GM15510 (cell line): ENCODE data around the gene ZNF273.

Source experiments
- POLR2A ChIP-seq: IDR thresholded peaks from 3 replicates; pipeline ENCODE4 v1.6.1; 2011; ENCODE audit warnings: borderline replicate concordance; ENCODE audit not compliant: insufficient read length; ENCODE audit errors: extremely low read depth

ZNF273 gene

DNA sequence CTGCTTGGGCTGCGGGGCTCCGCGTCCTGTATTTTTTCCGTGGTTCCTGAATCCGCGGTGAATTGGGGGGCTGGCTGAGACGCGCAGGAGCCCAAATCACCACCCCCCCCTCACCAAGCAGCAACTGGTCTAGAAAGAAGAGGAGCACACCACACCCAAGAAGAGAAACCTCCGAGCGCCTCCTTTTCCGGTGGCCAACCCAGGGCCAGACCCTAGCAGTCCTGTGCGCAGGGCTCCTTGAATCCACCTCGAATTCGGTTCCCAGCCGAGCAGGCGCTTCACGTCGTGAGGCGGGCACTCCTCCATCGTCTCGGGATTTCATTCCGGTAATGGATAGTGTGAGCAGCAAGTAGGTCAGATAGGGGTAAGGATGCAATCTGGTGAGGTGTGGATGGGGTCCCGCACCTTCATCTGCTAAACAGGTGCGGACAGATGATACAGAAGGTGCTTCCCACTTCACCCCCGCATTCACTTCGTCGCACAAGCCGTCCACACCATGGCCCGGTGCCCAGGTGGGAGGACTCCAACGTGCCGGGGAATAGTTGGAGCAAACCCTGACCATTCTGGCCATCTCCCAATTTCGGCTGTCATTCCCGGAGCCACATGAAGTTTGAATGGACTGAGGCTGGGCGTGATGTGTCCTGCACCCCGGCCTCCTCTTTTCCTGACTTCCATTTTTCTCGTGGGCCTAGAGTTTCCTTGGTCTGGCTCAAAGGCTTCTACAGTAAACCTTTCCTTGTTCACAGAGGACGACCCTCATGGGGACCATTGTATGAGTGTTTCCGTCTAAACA lies 19.8 kb upstream of the ZNF273 start:
- no peak for TF ChIP-seq POLR2A

GRCh38 chr7:64884085-64884912 lies 18.8 kb upstream of the ZNF273 start:
- TF ChIP-seq POLR2A, result no peak

GRCh38 chr7:64884913-64885370 lies 18.1 kb upstream of the ZNF273 start:
- TF ChIP-seq POLR2A, result no peak

DNA sequence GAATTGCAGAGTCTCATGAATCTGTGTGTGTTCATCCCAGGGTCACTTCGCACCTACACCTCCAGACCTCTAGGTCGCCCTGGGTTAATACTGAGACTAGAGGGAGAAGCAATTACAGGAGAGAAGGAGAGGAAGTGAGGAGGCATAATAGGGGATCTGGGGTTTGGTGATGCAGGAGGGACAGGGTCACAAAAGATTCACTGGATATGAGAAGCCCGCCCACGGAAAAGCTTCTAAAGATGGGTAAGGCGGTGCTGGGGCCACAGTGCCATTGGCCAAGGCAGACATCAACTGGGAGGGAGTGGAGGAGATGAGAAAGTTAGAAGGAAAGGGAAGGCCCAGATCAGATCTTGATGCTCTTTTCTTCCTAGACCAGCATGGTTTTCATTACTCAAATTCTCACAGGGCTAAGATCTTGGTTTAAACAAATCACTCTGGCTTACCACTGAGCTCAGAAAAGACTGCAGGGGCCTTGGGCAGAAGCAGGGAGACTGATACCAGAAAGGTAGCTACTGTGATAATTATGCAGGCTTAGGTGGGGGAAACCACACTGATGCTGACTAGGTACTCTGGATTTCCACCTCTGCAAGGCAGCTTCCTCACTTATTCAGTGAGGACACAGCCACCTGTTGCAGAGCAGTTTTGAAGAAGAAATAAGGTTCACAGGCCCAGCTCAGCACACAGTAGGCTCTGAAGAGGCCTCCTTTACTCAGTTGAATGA lies 17.4 kb upstream of the ZNF273 start:
- TF ChIP-seq POLR2A, result no peak

GRCh38 chr7:64886956-64887545 lies 16.0 kb upstream of the ZNF273 start:
- TF ChIP-seq POLR2A, result no peak

GRCh38 chr7:64887756-64888508 lies 15.1 kb upstream of the ZNF273 start:
- no peak for TF ChIP-seq POLR2A

DNA sequence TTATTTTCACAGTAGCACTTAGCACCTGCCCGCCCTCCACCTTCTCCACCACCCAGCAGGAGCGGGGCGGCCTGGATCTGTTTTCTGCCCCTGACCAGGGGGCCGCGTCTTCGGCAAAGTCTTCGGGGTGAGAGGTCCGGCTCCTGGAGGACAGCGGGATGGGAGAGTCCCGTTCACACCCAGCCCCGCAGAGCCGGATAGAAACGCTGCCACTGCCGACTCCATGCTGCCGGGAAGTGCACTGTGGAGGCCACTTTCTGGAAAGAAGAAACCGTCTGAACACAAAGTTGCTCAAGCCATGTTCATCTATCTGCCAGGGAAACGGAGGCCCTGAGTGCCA lies 14.5 kb upstream of the ZNF273 start:
- no peak for TF ChIP-seq POLR2A

- TF ChIP-seq POLR2A, result no peak
Observed at GRCh38 chr7:64888901-64889685, 14.0 kb upstream of the ZNF273 start.

- no peak for TF ChIP-seq POLR2A
Observed at GRCh38 chr7:64889686-64890162, 13.3 kb upstream of the ZNF273 start.

DNA sequence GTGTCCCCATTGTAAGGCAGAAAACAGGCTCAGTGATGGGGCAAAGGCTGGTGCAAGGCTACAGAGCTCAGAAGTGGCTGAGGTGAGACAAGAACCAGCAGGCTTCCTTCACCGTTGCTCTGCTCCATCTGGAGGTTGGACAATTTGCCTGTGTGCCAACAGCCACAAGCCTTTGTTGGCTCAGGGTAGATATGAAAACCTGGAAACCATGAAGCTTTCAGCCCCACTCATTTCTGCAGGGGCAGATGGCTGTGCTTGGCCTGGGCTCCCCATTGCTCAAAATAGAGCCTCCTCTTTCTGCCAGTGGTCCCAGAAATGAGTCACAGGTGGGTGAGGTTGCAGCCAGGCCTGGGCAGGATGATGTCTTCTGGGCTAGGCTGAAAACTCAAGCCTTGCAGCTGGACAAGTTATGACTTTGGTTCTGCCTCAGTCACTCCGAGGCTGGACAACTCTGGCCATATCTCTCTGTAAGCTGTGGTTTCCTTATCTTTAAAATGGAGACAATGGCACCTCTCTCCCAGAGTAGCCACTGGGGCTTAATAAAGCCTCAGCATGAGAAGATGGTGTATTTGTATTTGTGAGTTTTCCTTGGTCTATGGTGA lies 12.2 kb upstream of the ZNF273 start:
- no peak for TF ChIP-seq POLR2A

- TF ChIP-seq POLR2A, result no peak
Observed at GRCh38 chr7:64892116-64892515, 11.0 kb upstream of the ZNF273 start.

DNA sequence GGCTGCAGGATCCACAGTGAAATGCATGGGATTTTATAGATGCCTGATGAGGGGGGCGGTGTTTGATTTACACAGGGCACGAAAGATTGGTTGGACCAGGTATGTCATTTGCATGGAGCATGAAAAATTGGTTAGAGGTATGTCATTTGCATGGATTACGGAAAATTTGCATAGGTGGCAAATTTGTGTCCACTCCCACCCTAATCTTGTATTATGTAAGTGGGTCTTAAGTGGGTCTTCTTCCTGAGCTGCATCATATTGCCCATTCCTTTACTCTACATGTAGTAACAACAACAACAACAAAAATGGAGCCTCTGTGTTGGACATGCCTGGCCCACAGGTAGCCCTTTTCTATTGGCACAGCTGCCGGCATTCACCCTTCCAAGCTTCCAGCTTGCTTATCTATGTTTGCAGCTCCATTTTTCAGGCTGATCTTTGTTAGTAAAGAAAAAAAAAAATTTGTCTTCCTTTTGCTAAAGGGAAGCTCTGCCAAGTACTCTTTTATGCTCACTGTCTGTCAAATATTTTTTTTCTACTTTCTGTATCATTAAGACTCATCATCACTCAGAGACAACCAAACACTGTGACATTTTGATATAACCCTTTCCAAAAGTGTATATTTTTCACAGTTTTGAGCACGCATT lies 10.3 kb upstream of the ZNF273 start:
- TF ChIP-seq POLR2A, result no peak

DNA sequence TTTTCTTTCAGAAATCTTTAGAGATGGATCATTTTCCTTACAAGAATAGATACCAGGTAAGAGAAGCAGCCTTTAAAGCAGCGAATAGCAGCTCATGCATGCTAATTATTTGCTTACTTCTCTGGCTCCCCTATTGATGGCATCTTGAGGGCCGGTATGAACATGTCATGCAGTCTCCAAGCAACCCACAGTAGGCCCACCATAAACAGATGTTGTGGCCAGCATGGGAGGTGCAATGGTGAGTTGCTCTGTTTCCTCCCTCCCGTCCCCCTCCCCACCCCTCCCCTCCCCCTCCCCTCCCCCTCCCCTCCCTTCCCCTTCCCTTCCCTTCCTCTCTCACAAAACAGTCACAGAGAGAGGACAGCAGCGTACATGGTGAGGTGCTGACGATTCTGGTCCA lies 9.7 kb upstream of the ZNF273 start:
- no peak for TF ChIP-seq POLR2A

GRCh38 chr7:64904008-64904407 lies 935 bp downstream of the ZNF273 start:
- TF ChIP-seq POLR2A, result no peak
